Naive thymus-derived CD4-positive, alpha-beta T cell (primary cell): ENCODE data around the gene AP2A2. TPM values are rescaled to one million over a fixed set of nuclear protein-coding genes. Genes with fewer than 3 reads are reported as not detected.
A peak's percentile ranks its signal among the peaks of the same experiment; 100 is the strongest.

Experiments
- ATAC-seq: fragments of 150-1000 bp; cut with Tn5 transposase; 2 replicates; pipeline ENCODE4 v1.10.0; 2021; ENCODE audit warnings: mild to moderate bottlenecking, moderate library complexity
- CTCF ChIA-PET: fragments of 350-600 bp; sonication (Branson Sonifier 250); formaldehyde crosslinking; loops from one replicate; lab custom pipeline; 2021; ENCODE audit warnings: antibody characterized with exemption; lab: Charles Lee
- POLR2A ChIA-PET: fragments of 350-600 bp; sonication (Branson Sonifier 250); formaldehyde crosslinking; loops from one replicate; lab custom pipeline; 2021; ENCODE audit warnings: antibody characterized with exemption, inconsistent platforms; lab: Charles Lee
- DNase-seq, 9 donors: peaks; one replicate each; pipeline versions ENCODE4 v3.0.0 to v3.0.0-alpha.2; 2020 to 2022; ENCODE audit warnings: mixed read lengths in 1 of 9
- H3K27ac ChIP-seq: one replicate; pipeline ENCODE4 v1.7.0; 2013; ENCODE audit warnings: mild to moderate bottlenecking, low read depth, low read length, moderate library complexity
- H3K27me3 ChIP-seq, 2 donors: one replicate each; pipeline ENCODE4 v1.7.0; 2013; ENCODE audit warnings: low read length in 2 of 2, mild to moderate bottlenecking in 2 of 2, moderate library complexity in 2 of 2; ENCODE audit not compliant: control insufficient read depth in 2 of 2, insufficient read depth in 2 of 2
- H3K36me3 ChIP-seq, 3 experiments: 1 replicate in 2 of 3; 2 replicates in 1 of 3; pipeline ENCODE4 v1.7.0; 2013; ENCODE audit warnings: low read length in 3 of 3, mild to moderate bottlenecking in 3 of 3, moderate library complexity in 1 of 3; ENCODE audit not compliant: insufficient read depth in 3 of 3, control insufficient read depth in 2 of 3
- H3K4me1 ChIP-seq, 2 donors: one replicate each; pipeline ENCODE4 v1.7.0; 2013; ENCODE audit warnings: low read length in 2 of 2, mild to moderate bottlenecking in 2 of 2, moderate library complexity in 1 of 2; ENCODE audit not compliant: control insufficient read depth in 2 of 2, insufficient read depth in 2 of 2
- H3K4me3 ChIP-seq: 2 replicates; pipeline ENCODE4 v1.7.0; 2013; ENCODE audit warnings: mild to moderate bottlenecking, low read length
- H3K9me3 ChIP-seq, 3 experiments: 1 replicate in 2 of 3; 2 replicates in 1 of 3; pipeline ENCODE4 v1.7.0; 2013; ENCODE audit warnings: low read length in 3 of 3; ENCODE audit not compliant: control insufficient read depth in 2 of 3
- H3K27ac Mint-ChIP-seq, 9 donors: one replicate each; pipeline ENCODE4 v1.8.0; 2020 to 2022; ENCODE audit warnings: mixed read lengths in 9 of 9, mild to moderate bottlenecking in 8 of 9, moderate library complexity in 5 of 9, inconsistent platforms in 2 of 9
- H3K27me3 Mint-ChIP-seq, 5 donors: one replicate each; pipeline ENCODE4 v1.8.0; 2021 to 2022; ENCODE audit warnings: mixed read lengths in 5 of 5, mild to moderate bottlenecking in 1 of 5
- H3K36me3 Mint-ChIP-seq, 5 donors: one replicate each; pipeline ENCODE4 v1.8.0; 2020 to 2022; ENCODE audit warnings: mixed read lengths in 5 of 5, mild to moderate bottlenecking in 3 of 5, inconsistent platforms in 1 of 5
- H3K4me1 Mint-ChIP-seq, 7 donors: one replicate each; pipeline ENCODE4 v1.8.0; 2020 to 2022; ENCODE audit warnings: mixed read lengths in 7 of 7, mild to moderate bottlenecking in 3 of 7, inconsistent platforms in 1 of 7
- H3K4me3 Mint-ChIP-seq, 10 donors: one replicate each; pipeline ENCODE4 v1.8.0; 2020 to 2022; ENCODE audit warnings: mild to moderate bottlenecking in 10 of 10, mixed read lengths in 10 of 10, moderate library complexity in 6 of 10, inconsistent platforms in 2 of 10
- H3K9me3 Mint-ChIP-seq, 11 donors: one replicate each; pipeline ENCODE4 v1.8.0; 2020 to 2022; ENCODE audit warnings: mixed read lengths in 11 of 11, mild to moderate bottlenecking in 4 of 11, inconsistent platforms in 1 of 11, moderate library complexity in 1 of 11
- intact Hi-C, 2 donors: fragments of 100-400 bp; cut with micrococcal nuclease; formaldehyde crosslinking; loops; one replicate each; pipeline ENCODE4 v1.15.1; 2023
- polyA plus RNA-seq, 2 donors: library from polyadenylated mRNA; unstranded; fragments of 300-500 nt; fragmentation: Illumina TruSeq; gene quantifications; one replicate each; pipeline ENCODE4 v1.2.3, GENCODE V29; 2021
- total RNA-seq, 6 experiments: library from RNA in 5 of 6; stranded (reverse) in 5 of 6; gene quantifications; 1 replicate in 5 of 6; 2 replicates in 1 of 6; pipeline ENCODE4 v1.2.3 and lab custom pipeline; 2021 to 2026

Gene AP2A2
- total and polyA plus RNA-seq, 7 experiments from 2014 or later: 8.7 to 93.3 (median 79.3) TPM

- H3K4me3 ChIP-seq: no peak overlapping the region
- ATAC-seq (no peak), DNase-seq (no peak)
- intact Hi-C loops: no loop called here
- H3K27ac Mint-ChIP-seq: peak overlapping the region in 1 of 9 donors; percentile 46
- H3K27me3 ChIP-seq: no peaks in the 10 kb centered on the region
- H3K4me1 ChIP-seq: peaks cover 0 to 15% of the 10 kb centered on the region in 2 donors
- peaks cover 17 to 50% (median 29%) of the 10 kb centered on the region in 5 donors for H3K36me3 Mint-ChIP-seq
- H3K27ac ChIP-seq: no peak overlapping the region
- peaks cover 3 to 32% (median 9%) of the 10 kb centered on the region in 3 experiments for H3K36me3 ChIP-seq
- CTCF ChIA-PET: interaction anchor here (0.6 kb wide), 1 partner anchor 22 kb away, joined by 7 read pairs; no protein-coding TSS in a partner anchor
- no peaks in the 10 kb centered on the region for H3K9me3 ChIP-seq
- H3K9me3 Mint-ChIP-seq: peaks cover 0 to 3% (median under 1%) of the 10 kb centered on the region in 11 donors
- no peak overlapping the region for H3K4me3 Mint-ChIP-seq
- H3K27me3 Mint-ChIP-seq: no peaks in the 10 kb centered on the region
- H3K4me1 Mint-ChIP-seq: peaks cover 31 to 69% (median 60%) of the 10 kb centered on the region in 7 donors
- POLR2A ChIA-PET: no interaction called here
Observed at GRCh38 chr11:942823-943222, 17.2 kb downstream of the AP2A2 start.

DNA sequence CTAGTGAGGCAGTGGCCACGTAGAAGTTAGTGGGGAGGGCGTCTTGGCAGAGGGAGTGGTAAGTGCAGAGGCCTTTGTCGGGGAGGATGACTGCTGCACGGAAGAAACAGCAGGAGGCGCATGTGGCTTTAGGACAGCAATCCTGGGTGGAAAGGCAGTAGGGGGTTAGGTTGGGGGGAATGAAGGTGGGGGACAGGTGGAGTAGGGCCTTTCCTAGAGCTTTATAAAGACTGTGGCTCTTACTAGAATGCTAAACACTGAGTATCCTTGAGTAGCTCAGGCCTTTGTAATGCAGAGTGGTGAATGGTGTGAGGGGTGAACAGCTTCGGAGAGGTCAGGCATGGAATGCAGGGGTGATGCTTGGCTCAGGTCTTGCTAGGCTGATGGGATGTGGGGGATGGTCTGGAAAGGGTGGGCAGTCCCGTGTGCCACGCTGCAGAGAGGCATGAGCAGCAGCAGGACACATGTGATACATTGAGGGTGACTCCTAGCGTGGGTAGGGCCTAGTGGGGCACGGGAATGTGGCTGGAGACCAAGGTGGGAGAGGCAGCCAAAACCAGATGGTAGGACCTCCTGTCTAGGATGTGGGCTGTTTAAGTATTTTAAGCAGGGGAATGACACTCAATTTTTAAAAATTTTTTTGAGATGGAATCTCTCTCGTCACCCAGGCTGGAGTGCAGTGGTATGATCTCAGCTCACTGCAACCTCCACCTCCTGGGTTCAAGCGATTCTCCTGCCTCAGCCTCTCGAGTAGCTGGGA lies 19.2 kb downstream of the AP2A2 start:
- H3K4me3 Mint-ChIP-seq: no peak overlapping the region
- H3K4me1 Mint-ChIP-seq: peaks cover 27 to 53% (median 48%) of the 10 kb centered on the region in 7 donors
- H3K27ac ChIP-seq: no peak overlapping the region
- H3K4me1 ChIP-seq: peaks cover 0 to 11% of the 10 kb centered on the region in 2 donors
- peaks cover 0 to 11% (median 0%) of the 10 kb centered on the region in 3 experiments for H3K9me3 ChIP-seq
- no peak overlapping the region for H3K4me3 ChIP-seq
- peaks cover 3 to 27% (median 9%) of the 10 kb centered on the region in 3 experiments for H3K36me3 ChIP-seq
- no peak for ATAC-seq
- H3K27me3 ChIP-seq: no peaks in the 10 kb centered on the region
- intact Hi-C loops: no loop called here
- H3K36me3 Mint-ChIP-seq: peaks cover 17 to 59% (median 37%) of the 10 kb centered on the region in 5 donors
- no peak for DNase-seq
- ChIA-PET CTCF (no interaction called here), POLR2A (interaction anchor here (0.6 kb wide), 1 partner anchor 9 kb away, joined by 5 read pairs; no protein-coding TSS in a partner anchor)
- peak overlapping the region in 2 of 9 donors; percentile 49 to 59 for H3K27ac Mint-ChIP-seq
- no peaks in the 10 kb centered on the region for H3K27me3 Mint-ChIP-seq
- H3K9me3 Mint-ChIP-seq: peaks cover 0 to 15% (median 6%) of the 10 kb centered on the region in 11 donors

DNA sequence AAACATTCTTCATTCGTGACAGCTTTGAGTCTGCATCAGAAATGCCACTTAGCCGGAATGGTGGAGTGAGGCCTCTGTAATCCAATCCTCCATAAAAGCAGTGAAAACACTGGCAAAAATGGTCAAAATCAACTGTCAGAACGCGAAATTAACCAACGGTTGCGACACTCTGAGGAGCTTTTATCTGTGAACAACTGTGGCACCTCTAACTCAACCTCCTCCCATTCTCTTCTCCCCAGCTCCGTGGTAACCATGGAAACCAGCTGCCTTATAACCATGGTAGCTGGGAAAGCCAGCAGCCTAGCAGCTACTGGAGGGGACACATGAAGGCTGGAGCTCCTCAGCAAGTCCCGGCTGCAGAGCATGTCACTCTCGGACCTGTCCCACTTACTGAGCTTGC lies 20.3 kb downstream of the AP2A2 start:
- ChIA-PET CTCF (no interaction called here), POLR2A (no interaction called here)
- H3K27me3 Mint-ChIP-seq: no peaks in the 10 kb centered on the region
- intact Hi-C loops: no loop called here
- H3K4me1 ChIP-seq: peaks cover 0 to under 1% of the 10 kb centered on the region in 2 donors
- no peak overlapping the region for H3K27ac ChIP-seq
- H3K36me3 ChIP-seq: peaks cover 3 to 27% (median 9%) of the 10 kb centered on the region in 3 experiments
- H3K9me3 ChIP-seq: peaks cover 0 to 13% (median 0%) of the 10 kb centered on the region in 3 experiments
- H3K4me3 ChIP-seq: no peak overlapping the region
- H3K36me3 Mint-ChIP-seq: peaks cover 17 to 65% (median 40%) of the 10 kb centered on the region in 5 donors
- ATAC-seq: no peak
- H3K27me3 ChIP-seq: no peaks in the 10 kb centered on the region
- H3K9me3 Mint-ChIP-seq: peaks cover 0 to 16% (median 6%) of the 10 kb centered on the region in 11 donors
- peaks cover 17 to 44% (median 37%) of the 10 kb centered on the region in 7 donors for H3K4me1 Mint-ChIP-seq
- no peak overlapping the region for H3K27ac Mint-ChIP-seq
- no peak overlapping the region for H3K4me3 Mint-ChIP-seq
- DNase-seq: no peak

DNA sequence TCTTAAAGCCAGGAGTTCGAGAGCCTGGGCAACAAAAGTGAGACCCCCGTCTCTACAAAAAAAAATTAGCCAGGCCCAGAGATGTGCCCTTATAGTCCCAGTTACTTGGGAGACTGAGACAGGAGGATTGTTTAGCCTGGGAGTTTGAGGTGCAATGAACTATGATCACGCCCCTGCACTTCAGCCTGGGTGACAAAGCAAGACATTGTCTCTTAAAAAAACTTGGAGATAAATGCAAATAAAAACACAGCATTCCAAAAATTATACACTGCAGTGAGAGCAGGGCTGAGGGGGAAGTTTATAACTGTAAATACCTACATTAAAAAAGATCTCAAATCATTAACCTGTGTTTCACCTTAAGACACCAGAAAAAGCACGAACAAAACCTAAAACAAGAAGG lies 22.1 kb downstream of the AP2A2 start:
- Histone ChIP-seq H3K4me1 (no peaks in the 10 kb centered on the region), H3K27ac (no peak overlapping the region), H3K4me3 (no peak overlapping the region), H3K27me3 (no peaks in the 10 kb centered on the region), H3K36me3 (peaks cover 3 to 27% (median 9%) of the 10 kb centered on the region in 3 experiments), H3K9me3 (peaks cover 0 to 13% (median 0%) of the 10 kb centered on the region in 3 experiments)
- DNase-seq (no peak), ATAC-seq (no peak)
- Mint-ChIP-seq H3K36me3 (peaks cover 17 to 61% (median 36%) of the 10 kb centered on the region in 5 donors), H3K9me3 (peaks cover 0 to 16% (median 6%) of the 10 kb centered on the region in 11 donors), H3K4me3 (no peak overlapping the region), H3K4me1 (peaks cover 8 to 44% (median 32%) of the 10 kb centered on the region in 7 donors), H3K27me3 (no peaks in the 10 kb centered on the region), H3K27ac (no peak overlapping the region)
- intact Hi-C loops: no loop called here
- POLR2A ChIA-PET: no interaction called here
- CTCF ChIA-PET: no interaction called here

DNA sequence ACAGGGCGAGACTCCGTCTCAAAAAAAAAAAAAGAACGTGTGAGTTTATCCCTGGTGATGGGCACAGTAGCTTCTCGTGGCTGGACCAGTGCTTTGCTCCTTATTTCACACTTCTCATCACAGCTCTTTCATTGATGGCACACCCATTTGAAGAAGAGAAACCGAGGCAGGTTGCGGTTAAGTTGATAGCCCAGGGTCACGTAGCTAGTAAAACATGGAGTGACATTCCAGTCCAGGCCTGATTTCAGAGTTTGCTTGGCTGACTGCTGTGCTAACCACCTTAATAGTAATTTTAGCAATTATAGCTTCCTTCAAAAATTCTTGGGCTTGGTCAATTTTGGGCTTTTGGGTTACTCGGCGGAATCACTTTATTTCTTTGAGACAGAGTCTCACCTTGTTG lies 25.8 kb downstream of the AP2A2 start:
- ChIA-PET CTCF (no interaction called here), POLR2A (no interaction called here)
- Histone ChIP-seq H3K9me3 (peaks cover 0 to 13% (median 0%) of the 10 kb centered on the region in 3 experiments), H3K27me3 (no peaks in the 10 kb centered on the region), H3K4me1 (peaks cover 0 to 5% of the 10 kb centered on the region in 2 donors), H3K4me3 (no peak overlapping the region), H3K36me3 (peaks cover 0 to 10% (median 0%) of the 10 kb centered on the region in 3 experiments), H3K27ac (no peak overlapping the region)
- no peak overlapping the region for H3K4me3 Mint-ChIP-seq
- ATAC-seq (no peak), DNase-seq (no peak)
- intact Hi-C loops: no loop called here
- H3K27ac Mint-ChIP-seq: peak overlapping the region in 1 of 9 donors; percentile 65
- H3K36me3 Mint-ChIP-seq: peaks cover 0 to 35% (median 16%) of the 10 kb centered on the region in 5 donors
- peaks cover 0 to 16% (median 6%) of the 10 kb centered on the region in 11 donors for H3K9me3 Mint-ChIP-seq
- H3K4me1 Mint-ChIP-seq: peaks cover 4 to 47% (median 37%) of the 10 kb centered on the region in 7 donors
- no peaks in the 10 kb centered on the region for H3K27me3 Mint-ChIP-seq

DNA sequence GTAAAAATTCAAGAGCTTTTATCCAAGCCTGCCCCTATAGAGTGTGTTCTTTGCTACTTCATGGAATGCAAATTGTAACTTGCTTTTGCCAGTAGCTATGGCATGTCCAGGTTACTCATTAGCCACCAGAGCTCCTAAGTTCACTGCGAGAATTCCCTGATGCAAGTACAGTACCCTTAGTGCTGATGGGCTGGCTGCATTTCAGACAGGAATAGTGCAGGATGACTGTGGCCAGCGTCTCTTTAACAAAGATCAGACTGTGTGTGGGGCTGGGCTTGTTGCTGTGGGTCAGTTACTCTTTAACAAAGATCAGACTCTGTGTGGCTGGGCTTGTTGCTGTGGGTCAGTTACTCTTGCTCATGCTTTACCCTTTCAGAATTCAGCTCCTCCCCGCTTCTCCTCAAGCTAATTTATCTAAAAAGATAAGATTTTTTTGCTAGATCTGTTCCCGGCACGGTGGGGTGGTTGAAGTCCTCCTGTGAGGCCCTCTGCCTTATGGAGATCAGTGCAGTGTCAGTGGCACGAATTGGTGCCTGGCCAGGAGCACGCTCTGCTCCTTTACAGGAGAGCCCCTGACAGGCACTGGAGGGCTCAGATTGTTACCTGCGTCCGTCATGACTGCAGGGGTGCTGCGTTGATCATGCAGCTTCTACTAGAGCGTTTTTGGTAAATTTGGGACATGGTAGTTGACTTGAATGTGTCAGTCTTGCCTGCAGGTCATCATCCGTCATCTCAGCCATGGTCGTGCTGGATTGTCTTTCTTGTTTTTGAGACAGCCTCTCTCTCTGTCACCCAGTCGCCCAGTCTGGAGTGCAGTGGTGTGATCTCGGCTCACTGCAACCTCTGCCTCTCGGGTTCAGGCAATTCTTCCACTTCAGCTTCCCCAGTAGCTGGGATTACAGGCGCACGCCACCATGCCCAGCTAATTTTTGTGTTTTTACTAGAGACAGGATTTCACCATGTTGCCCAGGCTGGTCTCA lies 27.0 kb downstream of the AP2A2 start:
- intact Hi-C loops: no loop called here
- no peak for DNase-seq
- CTCF ChIA-PET: interaction anchor here (0.6 kb wide), 1 partner anchor 11 kb away, joined by 3 read pairs; no protein-coding TSS in a partner anchor
- H3K36me3 Mint-ChIP-seq: peaks cover 0 to 31% (median 16%) of the 10 kb centered on the region in 5 donors
- ATAC-seq: no peak
- no peak overlapping the region for H3K27ac ChIP-seq
- peaks cover 0 to 13% (median 0%) of the 10 kb centered on the region in 3 experiments for H3K9me3 ChIP-seq
- peaks cover 4 to 49% (median 42%) of the 10 kb centered on the region in 7 donors for H3K4me1 Mint-ChIP-seq
- H3K27ac Mint-ChIP-seq: peak overlapping the region in 7 of 9 donors; percentile 2 to 72 (median 47)
- no peak overlapping the region for H3K4me3 Mint-ChIP-seq
- peaks cover 0 to 5% of the 10 kb centered on the region in 2 donors for H3K4me1 ChIP-seq
- no peaks in the 10 kb centered on the region for H3K27me3 Mint-ChIP-seq
- H3K27me3 ChIP-seq: no peaks in the 10 kb centered on the region
- H3K9me3 Mint-ChIP-seq: peaks cover 0 to 16% (median 6%) of the 10 kb centered on the region in 11 donors
- no peak overlapping the region for H3K4me3 ChIP-seq
- H3K36me3 ChIP-seq: peaks cover 0 to 17% (median 0%) of the 10 kb centered on the region in 3 experiments
- POLR2A ChIA-PET: no interaction called here
